ENCODE results near the gene TSEN54.

The TSEN54 gene

DNA sequence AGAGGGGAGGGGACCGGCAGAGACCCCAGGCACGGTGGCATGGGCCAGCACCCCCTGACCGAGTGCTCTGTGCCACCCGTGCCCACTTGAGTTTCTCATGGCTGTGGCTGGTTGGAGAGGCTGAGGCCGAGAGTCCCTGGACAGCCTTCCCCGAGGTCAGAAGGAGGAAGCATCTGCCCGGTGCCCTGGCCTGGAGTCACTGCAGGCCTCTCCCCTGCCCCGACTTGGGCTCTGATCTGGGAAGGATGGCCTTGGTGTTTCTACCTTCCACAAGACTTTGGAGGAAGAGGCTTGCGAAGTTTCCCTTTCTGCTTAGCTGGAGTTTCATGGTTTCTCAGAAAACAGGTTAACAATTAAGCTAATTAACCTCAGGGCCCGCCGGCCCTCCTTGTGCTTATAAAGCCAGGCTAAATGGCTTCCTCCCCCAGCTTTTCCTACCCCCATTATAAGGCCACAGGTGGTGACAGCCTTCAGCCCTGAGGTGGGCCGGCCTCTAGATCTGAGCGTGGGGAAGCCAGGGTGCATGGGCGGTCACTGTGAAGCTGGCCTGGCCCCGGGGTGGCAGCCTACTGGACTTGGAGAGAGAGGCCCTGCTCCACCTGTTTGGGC lies 26.5 kb downstream of the TSEN54 start:
- no peak for DNase-seq (ENCODE audit: low read depth in 2 of 2)

DNA sequence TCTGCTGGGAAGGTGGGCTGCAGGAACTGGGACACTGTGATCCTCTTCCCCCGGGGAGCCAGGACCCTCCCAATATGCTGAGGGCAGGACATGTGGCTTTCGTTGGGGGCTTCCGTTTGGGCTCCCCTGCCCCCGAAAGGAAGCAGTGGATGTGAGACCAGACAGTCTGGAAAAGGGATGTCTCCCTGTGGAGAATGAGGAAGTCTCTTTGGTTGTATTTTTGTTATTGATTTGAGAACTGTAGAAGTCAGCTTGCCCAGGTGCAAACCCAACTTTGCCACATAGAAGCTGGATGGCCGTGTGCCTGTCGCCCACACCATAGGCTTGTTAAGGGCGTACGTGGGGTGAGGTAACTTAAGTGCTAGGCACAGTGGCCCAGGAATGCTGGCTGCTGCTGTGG lies 27.9 kb downstream of the TSEN54 start:
- DNase-seq (ENCODE audit: low read depth in 2 of 2), result no peak

DNA sequence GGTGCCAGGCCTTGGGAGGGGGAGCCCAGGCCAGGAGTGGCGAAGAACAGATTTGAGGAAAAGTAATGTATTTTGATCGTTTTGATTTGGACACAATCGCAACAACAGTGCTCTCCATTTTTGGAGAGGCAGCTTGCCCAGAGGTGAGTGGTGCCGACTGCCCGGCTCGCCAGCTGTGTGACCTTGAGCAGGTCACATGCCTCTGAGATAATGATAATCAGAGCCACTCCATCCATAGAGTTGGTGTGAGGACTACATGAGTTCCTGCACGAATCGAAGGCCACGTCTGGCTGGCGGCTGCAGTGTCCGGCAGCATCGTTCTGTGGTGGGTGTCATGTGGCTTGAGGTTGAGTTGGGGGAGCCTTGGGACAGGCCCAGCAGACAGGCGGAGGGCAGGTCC lies 29.9 kb downstream of the TSEN54 start:
- DNase-seq (ENCODE audit: low read depth in 2 of 2), result no peak

- no peak for DNase-seq (ENCODE audit: low read depth in 2 of 2)
Observed at GRCh38 chr17:75547091-75547490, 30.8 kb downstream of the TSEN54 start.

DNA sequence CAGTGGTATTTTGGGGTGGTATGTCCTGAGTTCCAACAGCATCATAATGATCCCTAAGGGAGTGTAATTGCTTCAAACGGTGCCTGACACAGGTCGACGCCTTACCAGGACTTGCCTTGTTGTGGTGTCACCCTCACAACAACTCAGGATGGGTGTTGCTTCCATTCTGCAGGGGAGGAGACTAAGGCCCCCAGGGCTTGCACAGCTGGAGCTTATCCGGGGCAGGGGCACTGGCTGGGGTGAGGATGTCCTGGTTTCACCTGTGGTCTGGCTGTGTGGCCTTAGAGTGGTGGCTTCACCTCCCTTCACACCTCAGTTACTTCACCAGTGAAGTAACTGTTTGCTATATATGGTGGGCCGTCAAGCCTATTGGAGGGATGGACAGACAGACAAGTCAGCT lies 32.5 kb downstream of the TSEN54 start:
- no peak for DNase-seq (ENCODE audit: low read depth in 2 of 2)

DNA sequence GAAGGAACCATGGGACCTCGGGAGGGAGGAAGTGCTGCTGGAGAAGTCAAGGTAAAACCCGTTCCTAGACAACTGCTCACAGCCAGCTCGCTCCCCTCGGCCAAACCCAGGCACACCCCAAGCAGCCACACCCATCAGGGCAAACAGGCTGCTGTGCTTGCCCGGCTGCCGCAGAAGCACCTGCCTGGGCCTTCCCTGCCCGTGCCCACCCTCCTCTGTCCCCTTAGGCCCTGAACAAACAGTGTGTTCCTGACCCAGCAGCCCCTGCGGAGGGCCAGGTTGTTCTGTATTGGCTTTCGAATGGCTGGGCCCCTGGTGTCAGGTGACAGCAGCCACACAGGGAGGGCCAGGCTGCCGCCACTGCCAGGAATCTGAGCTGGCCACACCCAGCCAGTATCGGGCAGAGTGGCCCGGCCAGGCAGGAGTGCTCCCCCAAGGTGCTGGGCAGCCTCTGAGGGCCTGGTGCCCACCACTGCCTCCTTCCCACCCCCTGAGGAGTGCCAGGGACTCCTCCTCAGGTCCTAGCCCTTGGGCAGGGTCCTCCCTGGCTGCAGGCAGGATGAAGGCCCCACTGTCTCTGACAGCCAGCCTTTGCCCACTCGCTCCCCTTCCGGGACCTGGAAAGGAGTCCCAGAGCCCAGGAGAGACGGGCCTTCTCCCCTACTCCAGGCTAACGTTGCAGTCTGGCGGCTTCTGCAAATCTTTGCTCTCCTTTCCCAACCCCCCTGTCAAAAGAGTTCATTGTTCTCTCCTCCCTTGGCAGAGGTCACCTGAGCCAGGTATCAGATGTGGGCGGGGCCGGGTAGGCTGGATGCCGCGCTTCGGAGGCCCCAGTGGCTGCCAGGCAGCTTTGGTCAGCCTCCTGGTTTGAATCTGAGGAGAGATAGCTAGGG lies 33.2 kb downstream of the TSEN54 start:
- no peak for DNase-seq (ENCODE audit: low read depth in 2 of 2)

DNA sequence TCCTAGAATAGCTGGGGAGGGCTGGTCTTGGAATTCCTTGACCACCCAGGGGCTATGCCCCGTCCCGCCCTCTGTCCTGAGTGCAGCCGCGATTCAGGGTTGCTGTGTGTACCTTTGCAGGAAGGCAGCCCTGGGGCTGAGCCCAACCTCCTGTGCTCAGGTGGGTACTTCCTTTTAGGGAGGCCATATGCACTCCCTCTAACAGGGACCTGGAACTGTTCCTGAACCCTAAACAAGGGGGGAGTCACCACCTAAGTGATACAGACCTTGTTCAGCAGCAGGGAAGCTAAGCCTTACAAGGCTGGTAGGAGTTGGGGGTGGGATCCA lies 33.8 kb downstream of the TSEN54 start:
- DNase-seq (ENCODE audit: low read depth in 2 of 2), result no peak

DNA sequence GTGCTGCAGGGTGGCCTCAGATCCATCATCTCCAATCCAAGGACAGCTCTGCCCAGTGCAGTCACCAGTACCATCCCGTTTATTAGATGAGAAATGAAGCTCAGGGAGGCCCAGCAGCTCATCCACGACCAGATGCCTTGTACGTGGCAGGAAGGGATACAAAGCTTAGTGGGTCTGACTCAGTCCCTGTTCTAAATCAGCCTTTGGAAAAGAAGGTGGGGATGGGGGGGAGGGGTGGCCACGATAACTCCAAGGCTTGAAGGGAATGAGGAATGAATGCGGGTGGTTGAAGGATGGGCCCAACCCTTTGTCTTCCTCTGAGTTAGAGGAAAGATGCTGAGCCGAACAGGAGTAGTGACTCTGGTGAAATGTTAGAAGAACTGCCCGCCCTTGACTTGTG lies 34.9 kb downstream of the TSEN54 start:
- DNase-seq (ENCODE audit: low read depth in 2 of 2), result no peak

DNA sequence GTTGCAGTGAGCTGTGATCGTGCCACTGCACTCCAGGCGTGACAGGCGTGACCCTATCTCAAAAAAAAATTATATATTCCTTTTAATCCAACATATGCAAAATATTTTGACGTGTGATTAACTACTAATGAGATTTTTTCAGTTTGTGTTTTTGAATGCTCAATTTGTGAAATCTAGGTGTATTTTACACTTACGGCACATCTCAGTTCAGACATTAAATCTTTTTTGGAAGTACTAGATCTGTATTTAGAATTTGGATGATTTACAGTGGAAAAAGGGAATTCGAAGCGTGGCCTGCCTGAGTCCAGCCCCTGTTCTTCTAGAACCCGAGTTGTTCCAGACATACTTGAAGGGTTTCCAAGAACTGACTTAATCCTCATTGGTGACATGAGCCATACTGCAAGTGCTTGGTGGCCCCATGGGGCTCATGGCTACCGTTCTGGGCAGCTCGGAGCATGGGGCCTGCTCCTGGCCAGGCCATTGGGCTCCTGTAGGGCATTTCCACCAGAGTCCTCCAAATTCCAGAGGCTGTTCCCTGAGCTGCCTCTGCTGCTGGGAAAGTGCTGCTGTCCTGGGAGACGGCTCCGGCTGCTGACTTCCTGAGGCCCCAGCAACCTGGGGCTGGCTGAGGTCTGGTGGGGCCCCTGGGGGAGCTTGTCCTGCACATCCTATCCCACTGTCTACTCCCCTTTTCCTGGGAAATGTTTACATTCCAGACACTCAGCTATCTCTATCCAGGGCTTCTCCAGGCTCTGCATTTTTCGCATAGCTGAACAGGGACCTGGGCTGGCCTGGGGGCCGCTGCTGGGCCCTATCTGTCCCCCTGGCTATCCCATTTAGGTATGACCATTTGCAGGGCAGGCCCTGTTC lies 36.3 kb downstream of the TSEN54 start:
- no peak for DNase-seq (ENCODE audit: low read depth in 2 of 2)

GRCh38 chr17:75553295-75554110 lies 37.2 kb downstream of the TSEN54 start:
- no peak for DNase-seq (ENCODE audit: low read depth in 2 of 2)

DNA sequence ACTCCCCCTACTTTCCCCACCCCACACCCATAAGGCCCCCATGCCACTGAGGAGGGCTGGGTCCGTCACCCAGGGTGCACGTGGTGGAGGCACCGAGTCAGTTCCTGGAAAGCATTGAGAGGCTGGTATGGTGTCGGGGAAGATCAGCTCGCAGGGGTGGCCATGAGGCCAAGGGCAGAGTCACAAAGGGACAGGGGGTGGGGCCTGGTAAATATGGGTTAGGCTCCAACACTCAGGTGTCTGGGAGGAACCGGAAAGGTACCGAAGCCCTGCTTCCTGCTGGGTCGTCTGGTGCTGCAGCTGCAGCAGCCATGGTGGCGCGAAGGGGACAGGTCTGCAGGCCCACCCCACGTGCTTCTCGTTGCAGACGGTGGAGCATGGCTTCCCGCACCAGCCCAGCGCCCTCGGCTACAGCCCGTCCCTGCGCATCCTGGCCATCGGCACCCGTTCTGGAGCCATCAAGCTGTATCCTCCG lies 39.4 kb downstream of the TSEN54 start:
- DNase-seq (ENCODE audit: low read depth in 2 of 2), result no peak

DNA sequence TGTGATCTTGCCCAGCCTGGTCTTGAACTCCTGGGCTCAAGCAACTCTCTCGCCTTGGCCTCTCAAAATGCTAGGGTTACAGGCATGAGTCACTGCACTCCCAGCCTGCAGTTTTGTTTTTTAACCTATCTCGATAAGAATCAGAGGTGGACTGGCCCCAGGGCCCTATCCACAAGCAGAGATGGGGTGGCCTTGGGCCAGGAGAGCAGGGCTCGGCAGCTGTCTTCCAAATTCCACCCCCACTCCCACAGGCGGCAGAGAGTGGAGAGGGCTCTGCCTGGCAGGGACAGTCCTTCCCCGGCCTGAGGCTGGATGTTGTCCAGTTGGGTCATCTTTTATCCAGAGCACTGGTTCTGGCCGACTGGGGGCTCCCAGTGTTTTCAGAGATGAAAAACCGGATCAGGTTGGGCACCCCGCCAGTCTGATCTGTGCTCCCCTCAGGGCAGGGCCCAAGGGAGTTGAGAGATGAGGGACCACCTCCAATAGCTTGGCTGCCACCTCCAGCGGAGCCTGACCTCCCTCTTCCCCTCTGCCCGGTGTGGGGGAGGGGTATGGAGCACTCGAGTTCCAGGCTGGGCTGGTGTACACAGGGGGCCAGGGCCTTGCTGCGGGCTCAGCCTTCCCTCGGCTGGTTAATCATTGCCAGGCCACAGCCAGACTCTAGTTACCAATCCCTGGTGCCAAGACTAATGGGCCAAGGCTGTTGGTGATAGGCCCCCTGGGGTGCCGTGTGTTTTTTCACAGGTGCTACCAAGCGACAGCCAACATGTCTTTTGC lies 40.9 kb downstream of the TSEN54 start:
- DNase-seq (ENCODE audit: low read depth in 2 of 2), result no peak

- no peak for DNase-seq (ENCODE audit: low read depth in 2 of 2)
Observed at GRCh38 chr17:75557852-75558665, 41.7 kb downstream of the TSEN54 start.

DNA sequence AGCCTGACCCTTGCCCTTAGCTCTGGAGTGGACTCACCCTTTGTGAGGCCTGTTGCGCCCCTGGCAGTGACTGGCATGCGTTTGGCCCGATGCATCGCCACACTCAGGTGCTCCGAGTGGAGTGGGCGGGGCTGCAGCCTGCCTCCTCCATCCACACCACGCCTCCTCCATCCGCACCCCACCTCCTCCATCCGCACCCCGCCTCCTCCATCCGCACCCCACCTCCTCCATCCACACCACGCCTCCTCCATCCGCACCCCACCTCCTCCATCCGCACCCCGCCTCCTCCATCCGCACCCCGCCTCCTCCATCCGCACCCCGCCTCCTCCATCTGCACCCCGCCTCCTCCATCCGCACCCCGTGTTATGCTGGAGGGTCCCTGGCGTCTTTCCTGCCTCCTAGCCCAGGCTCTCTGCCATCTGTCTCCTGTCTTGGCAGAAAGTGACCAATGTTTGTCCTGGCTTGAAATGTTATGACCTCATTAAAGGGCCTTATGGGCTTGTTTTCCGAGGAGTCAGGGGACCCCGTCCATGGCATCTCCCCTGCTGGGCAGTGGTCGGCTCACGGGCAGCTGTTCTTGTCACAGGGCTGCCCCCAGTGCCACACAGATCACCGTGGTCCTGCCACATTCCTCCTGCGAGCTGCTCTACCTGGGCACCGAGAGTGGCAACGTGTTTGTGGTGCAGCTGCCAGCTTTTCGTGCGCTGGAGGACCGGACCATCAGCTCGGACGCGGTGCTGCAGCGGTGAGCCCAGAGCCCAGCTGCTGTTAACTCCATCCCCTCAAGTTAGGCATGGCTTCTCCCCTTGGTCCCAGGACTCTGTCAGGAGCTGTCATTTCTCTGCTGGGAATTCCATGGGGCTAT lies 42.6 kb downstream of the TSEN54 start:
- no peak for DNase-seq (ENCODE audit: low read depth in 2 of 2)

DNA sequence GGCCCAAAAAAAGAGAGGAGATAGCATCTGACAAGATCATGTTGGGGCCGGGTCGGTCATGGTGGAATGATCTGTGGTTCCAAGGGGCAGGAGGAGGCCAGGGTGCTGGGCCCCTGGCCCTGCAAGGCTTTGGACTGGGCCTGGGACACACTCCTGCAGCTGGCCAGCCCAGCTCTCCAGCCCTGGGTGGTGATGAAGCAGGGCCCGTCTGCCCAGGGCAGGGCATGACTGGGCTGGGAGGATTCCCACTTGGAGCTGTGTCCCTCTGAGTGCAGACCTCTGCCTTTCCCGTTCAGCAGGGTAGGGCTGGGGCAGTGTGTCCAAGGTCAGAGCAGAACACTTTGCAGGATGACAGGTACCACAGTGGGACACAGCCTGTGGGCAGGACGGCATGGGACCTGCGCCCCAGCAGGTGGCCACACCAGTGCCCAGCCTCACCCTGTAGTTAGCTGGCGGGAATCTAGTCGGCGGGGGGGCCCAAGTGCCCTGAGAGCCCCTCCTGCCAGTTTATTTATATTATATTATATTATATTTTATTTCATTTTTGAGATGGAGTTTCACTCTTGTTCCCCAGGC lies 43.7 kb downstream of the TSEN54 start:
- DNase-seq (ENCODE audit: low read depth in 2 of 2), result no peak

- no peak for DNase-seq (ENCODE audit: low read depth in 2 of 2)
Observed at GRCh38 chr17:75561927-75562603, 45.7 kb downstream of the TSEN54 start.

DNA sequence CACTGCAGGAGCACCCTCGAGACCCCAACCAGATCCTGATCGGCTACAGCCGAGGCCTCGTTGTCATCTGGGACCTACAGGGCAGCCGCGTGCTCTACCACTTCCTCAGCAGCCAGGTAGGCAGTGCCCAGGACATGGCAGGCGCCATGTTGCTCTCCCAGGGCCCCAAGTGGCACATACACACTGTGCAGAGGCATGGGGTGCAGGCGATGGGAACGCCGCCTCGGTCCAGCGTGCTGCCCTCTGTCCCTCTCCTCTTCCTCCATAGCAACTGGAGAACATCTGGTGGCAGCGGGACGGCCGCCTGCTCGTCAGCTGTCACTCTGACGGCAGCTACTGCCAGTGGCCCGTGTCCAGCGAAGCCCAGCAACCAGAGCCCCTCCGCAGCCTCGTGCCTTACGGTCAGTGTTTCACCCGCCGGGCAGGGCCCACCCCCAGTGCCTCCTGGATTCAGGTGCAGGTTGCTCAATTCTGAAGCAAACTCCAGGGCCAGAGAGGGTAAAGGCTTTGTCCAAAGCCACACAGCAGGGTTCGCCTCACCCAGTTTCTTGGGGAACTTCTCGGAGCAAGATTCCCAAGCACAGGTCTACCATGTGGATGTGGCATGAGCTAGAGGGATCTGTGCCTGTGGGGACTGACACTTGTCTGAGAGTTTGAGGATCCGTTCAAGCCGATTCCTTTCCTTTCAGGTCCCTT lies 46.9 kb downstream of the TSEN54 start:
- no peak for DNase-seq (ENCODE audit: low read depth in 2 of 2)

Data from stimulated activated CD8-positive, alpha-beta memory T cell treated with anti-CD3 and anti-CD28 coated beads, Interleukin-15, amount 100 ng/mL, for 4 hours (primary cell).